ENCODE data around the gene MAT2A. TPM values are rescaled to one million over a fixed set of nuclear protein-coding genes. Genes with fewer than 3 reads are reported as not detected.

The MAT2A gene
- polyA plus RNA-seq, 1 experiment: 409 TPM

DNA sequence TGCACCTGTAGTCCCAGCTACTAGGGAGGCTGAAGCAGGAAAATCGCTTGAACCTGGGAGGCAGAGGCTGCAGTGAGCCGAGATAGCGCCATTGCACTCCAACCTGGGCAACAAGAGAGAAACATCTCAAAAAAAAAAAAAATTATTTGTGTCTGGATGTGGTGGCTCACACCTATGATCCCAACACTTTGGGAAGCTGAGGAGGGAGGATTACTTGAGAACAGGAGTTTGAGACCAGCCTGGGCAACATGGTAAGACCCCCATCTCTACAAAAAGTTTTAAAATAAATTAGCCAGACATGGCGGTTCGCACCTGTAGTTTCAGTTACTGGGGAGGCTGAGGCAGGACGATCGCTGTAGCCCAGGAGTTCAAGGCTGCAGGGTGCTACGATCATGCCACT, 36.8 kb downstream of the MAT2A start:
- no peak overlapping the region for H3K27ac ChIP-seq (ENCODE audit: low read depth, low read length)
- no peak for DNase-seq (ENCODE audit: low read depth, low spot score)
- ChIA-PET POLR2A (no interaction called here), CTCF (interaction anchor here (0.6 to 1.7 kb wide), 2 partner anchors 27 to 62 kb away, joined by 4 to 5 read pairs; partner anchors contain the start of gene TMEM150A)
- H3K27me3 ChIP-seq (ENCODE audit: control insufficient read depth, insufficient read depth, low read length): peaks cover 16% of the 10 kb centered on the region
- no peak for TF ChIP-seq CTCF (IDR thresholded peaks at IDR 0.05; ENCODE audit: low read depth, low read length)
- H3K4me3 ChIP-seq (ENCODE audit: low read depth, low read length): no peak overlapping the region
- no peaks in the 10 kb centered on the region for H3K9me3 ChIP-seq (ENCODE audit: control insufficient read depth, insufficient read depth, low read length)

- ChIA-PET POLR2A (interaction anchor here (0.6 kb wide), 1 partner anchor 40 kb away, joined by 6 read pairs; no protein-coding TSS in a partner anchor), CTCF (interaction anchor here (0.6 to 1.7 kb wide), 2 partner anchors 60 to 96 kb away, joined by 5 read pairs; no protein-coding TSS in a partner anchor)
- Histone ChIP-seq H3K27ac (ENCODE audit: low read depth, low read length) (no peak overlapping the region), H3K9me3 (ENCODE audit: control insufficient read depth, insufficient read depth, low read length) (no peaks in the 10 kb centered on the region), H3K4me3 (ENCODE audit: low read depth, low read length) (no peak overlapping the region), H3K27me3 (ENCODE audit: control insufficient read depth, insufficient read depth, low read length) (peaks cover 11% of the 10 kb centered on the region)
- TF ChIP-seq CTCF (IDR thresholded peaks at IDR 0.05; ENCODE audit: low read depth, low read length): no peak
- no peak for DNase-seq (ENCODE audit: low read depth, low spot score)
Observed at GRCh38 chr2:85577063-85577385, 38.1 kb downstream of the MAT2A start.

DNA sequence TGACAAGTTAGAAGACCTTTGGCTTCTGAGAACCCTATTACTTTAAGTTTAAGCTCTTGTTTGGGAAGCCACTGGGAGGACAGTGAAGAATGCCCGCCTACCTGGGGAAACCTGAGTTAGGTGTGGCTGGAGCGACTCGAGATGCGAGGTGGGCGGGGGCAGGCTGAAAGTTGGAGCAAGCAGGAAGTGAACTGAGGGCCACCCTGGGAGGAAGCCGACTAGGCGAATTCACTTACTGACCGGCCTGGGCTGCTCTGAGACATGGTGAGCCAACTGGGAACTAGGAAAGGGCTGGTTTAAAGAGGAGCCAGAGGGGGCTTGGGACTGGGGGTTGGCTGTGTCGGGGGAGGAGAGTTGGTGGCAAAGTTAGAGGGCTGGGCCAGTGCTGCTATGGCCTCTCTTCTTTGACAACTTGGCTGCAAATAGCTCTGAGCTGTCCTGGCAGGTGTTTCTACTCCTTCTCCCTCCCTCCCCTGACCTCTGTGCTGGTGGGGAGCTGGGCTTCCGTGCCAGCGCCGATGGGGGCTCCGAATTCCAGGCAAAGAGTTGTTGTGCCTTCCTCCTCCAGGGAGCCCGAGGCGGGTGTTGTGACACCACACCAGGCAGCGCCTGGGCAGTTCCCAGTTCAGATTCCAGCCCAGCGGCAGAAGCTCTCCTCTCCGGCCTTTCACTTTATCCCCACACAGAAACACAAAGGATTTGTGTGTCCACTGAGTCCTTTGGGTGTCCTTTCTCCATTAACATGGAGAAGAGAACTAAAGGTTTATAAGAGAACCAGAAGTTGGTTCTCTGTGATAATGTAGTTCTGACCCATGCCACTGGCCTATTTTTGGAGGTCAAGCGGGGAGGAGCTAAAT, 38.6 kb downstream of the MAT2A start, which contains the start of gene VAMP8:
VAMP8 (plus strand) TSS at position 201 of the 857 bp plus-strand sequence; CDS start at position 262, 61 bp downstream.
- CTCF ChIA-PET: interaction anchor here (0.6 to 1.6 kb wide), 2 partner anchors 18 to 97 kb away, joined by 3 to 5 read pairs; no protein-coding TSS in a partner anchor
- no peaks in the 10 kb centered on the region for H3K9me3 ChIP-seq (ENCODE audit: control insufficient read depth, insufficient read depth, low read length)
- TF ChIP-seq CTCF (IDR thresholded peaks at IDR 0.05; ENCODE audit: low read depth, low read length): no peak
- H3K27me3 ChIP-seq (ENCODE audit: control insufficient read depth, insufficient read depth, low read length): peaks cover 8% of the 10 kb centered on the region
- no peak for DNase-seq (ENCODE audit: low read depth, low spot score)
- H3K4me3 ChIP-seq (ENCODE audit: low read depth, low read length): no peak within 1 kb of the TSS
- POLR2A ChIA-PET: interaction anchor here (0.6 kb wide), 1 partner anchor 39 kb away, joined by 6 read pairs; no protein-coding TSS in a partner anchor
- no peak within 1 kb of the TSS for H3K27ac ChIP-seq (ENCODE audit: low read depth, low read length)

GRCh38 chr2:85578243-85579180, 39.5 kb downstream of the MAT2A start:
- no peak for TF ChIP-seq CTCF (IDR thresholded peaks at IDR 0.05; ENCODE audit: low read depth, low read length)
- DNase-seq (ENCODE audit: low read depth, low spot score): no peak

More at GRCh38 chr2:85578243-85579180, 39.5 kb downstream of the MAT2A start:
- H3K27ac ChIP-seq (ENCODE audit: low read depth, low read length): peak overlapping the region; percentile 11
- H3K27me3 ChIP-seq (ENCODE audit: control insufficient read depth, insufficient read depth, low read length): peaks cover 1% of the 10 kb centered on the region
- no peaks in the 10 kb centered on the region for H3K9me3 ChIP-seq (ENCODE audit: control insufficient read depth, insufficient read depth, low read length)
- CTCF ChIA-PET: interaction anchor here (1.6 kb wide), 1 partner anchor 19 kb away, joined by 3 read pairs; no protein-coding TSS in a partner anchor
- no peak overlapping the region for H3K4me3 ChIP-seq (ENCODE audit: low read depth, low read length)
- POLR2A ChIA-PET: no interaction called here

All from AG04450 (cell line).